Urinary bladder (tissue), 4 donors: ENCODE data around the gene STT3B. TPM values are rescaled to one million over a fixed set of nuclear protein-coding genes. Genes with fewer than 3 reads are reported as not detected.

Experiments
- DNase-seq: peaks from one replicate; pipeline ENCODE4 v3.0.0-alpha.2; 2015; ENCODE audit errors: extremely low spot score
- H3K27ac ChIP-seq: one replicate; pipeline ENCODE4 v1.5.1; 2013; ENCODE audit warnings: low read depth, mild to moderate bottlenecking, moderate library complexity
- H3K36me3 ChIP-seq: one replicate; pipeline ENCODE4 v1.6.1; 2013; ENCODE audit warnings: mild to moderate bottlenecking, moderate library complexity; ENCODE audit not compliant: insufficient read depth
- H3K4me1 ChIP-seq: one replicate; pipeline ENCODE4 v1.6.1; 2013; ENCODE audit warnings: mild to moderate bottlenecking, moderate library complexity; ENCODE audit not compliant: insufficient read depth
- H3K4me3 ChIP-seq: one replicate; pipeline ENCODE4 v1.5.1; 2013; ENCODE audit warnings: low read depth, low read length
- WGBS: extraction: QIAGEN DNeasy Blood & Tissue Kit; methylation state at CpG from one replicate; pipeline ENCODE4 v1.1.7; 2013; 5-methylcytosine and 5-hydroxymethylcytosine counted together
- polyA plus RNA-seq: library from polyadenylated mRNA; stranded (reverse); fragments of 200-250 nt; gene quantifications from one replicate; pipeline ENCODE4 v1.2.3, GENCODE V29; 2013
- total RNA-seq: library from RNA; depleted of rRNA; stranded (reverse); fragments of >200 nt; gene quantifications from one replicate; pipeline ENCODE4 v1.2.3, GENCODE V29; 2014
- donor health status: healthy with polysubstance abuse.
- donor health status: healthy.

STT3B gene
- total and polyA plus RNA-seq, 2 donors: 57.2 to 220 TPM

DNA sequence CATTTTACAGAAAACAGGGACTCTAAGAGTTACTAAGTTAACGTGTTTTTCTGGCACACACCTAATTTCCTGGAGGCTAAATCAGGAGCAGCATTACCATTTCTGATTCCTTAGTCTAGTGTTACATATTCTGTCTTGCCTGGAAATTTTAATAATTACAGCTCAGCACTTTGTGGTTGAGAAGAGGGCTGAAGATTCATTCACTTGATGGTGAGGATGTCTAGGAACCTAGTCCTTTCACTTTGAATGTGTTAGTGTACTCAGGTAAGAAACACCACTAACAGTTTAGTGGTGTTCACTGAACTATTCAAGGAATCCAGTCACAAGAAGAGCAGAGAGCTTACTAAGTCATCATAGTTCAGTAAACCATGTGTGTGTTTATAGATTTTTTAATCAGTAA lies 102.8 kb downstream of the STT3B start:
- H3K27ac ChIP-seq: no peak overlapping the region
- H3K4me1 ChIP-seq: no peaks in the 10 kb centered on the region
- DNase-seq: no peak
- WGBS: 29% methylated on average over 1 of the region's 1 CpG
- H3K4me3 ChIP-seq: no peak overlapping the region
- peaks cover 5% of the 10 kb centered on the region for H3K36me3 ChIP-seq

DNA sequence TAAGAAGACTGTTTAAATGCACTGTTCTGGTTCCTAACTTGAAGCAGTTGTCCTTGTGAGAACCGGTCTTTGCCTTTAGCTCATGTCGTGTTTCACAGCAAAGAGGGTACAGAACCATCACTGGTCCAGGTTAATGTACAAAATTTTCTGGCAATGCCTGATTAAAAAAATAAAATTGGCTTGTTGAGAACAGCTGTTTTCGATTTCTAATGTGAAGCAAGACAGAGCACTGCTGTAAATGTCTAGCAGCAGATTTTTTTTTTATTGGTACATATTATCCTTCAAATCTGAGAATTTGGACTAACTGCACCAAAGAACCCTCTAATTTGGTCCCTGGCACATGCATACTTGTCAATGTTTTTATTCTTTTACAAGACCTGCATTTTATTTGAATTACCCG lies 103.3 kb downstream of the STT3B start:
- H3K36me3 ChIP-seq: peaks cover 5% of the 10 kb centered on the region
- WGBS: 46% methylated on average over 4 of the region's 4 CpGs
- no peak overlapping the region for H3K27ac ChIP-seq
- no peaks in the 10 kb centered on the region for H3K4me1 ChIP-seq
- H3K4me3 ChIP-seq: no peak overlapping the region
- no peak for DNase-seq

DNA sequence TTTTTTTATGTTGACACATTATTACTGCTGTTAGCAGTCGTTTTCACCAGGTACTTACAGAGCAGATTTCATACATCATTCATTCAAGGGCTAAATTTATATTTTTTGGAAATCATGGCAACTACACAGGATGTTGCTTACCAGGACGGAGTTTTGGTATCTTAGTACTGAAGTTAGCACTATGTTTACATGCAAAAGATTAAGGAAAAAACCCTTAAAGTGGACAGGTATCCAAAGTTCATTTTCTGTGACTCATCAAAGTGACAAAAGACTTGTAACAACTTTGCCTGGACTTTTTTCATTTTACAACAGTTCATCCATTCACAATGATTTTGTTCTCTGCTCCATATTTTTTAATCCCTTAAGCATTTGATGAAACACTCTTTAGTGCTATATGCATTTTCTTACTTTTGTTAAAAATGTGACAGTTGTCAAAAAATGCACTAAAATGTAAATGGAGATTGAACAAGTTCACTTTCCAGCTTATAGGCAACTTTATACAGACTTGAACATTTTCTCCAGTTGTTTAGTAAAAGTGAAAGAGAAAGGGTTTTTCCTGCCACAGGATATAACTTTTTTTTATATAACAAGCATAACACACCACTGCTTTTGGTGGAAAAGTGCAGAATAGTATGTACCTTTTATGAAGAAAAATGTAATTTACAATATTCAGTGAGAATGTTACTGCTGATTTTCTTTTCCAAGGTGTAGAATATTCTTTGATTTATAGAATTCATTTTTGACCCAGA lies 104.1 kb downstream of the STT3B start:
- Histone ChIP-seq H3K4me3 (no peak overlapping the region), H3K36me3 (peaks cover 4% of the 10 kb centered on the region), H3K4me1 (no peaks in the 10 kb centered on the region), H3K27ac (no peak overlapping the region)
- WGBS: 32% methylated on average over 2 of the region's 2 CpGs
- DNase-seq: no peak

DNA sequence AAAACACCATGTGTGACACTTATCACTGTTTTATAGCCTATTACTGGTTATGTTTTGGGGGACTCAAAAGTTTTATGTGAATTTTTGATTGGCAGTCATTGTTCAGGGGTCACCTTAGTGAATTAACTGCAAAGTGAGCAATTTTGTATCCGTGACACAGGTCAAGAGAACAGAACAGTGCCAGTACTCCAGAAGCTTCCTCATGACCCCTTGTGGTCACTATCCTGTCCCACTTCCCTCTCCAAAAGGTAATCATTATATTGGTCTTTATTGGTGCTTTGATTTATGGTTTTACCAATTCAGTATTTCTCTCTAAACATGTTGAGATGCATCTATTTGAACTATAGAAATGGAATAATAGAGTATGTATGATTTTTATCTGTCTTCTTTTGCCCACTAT lies 107.1 kb downstream of the STT3B start:
- H3K36me3 ChIP-seq: peaks cover 2% of the 10 kb centered on the region
- no peaks in the 10 kb centered on the region for H3K4me1 ChIP-seq
- no peak overlapping the region for H3K4me3 ChIP-seq
- no peak for DNase-seq
- no peak overlapping the region for H3K27ac ChIP-seq
- WGBS: 96% methylated on average over 1 of the region's 1 CpG

DNA sequence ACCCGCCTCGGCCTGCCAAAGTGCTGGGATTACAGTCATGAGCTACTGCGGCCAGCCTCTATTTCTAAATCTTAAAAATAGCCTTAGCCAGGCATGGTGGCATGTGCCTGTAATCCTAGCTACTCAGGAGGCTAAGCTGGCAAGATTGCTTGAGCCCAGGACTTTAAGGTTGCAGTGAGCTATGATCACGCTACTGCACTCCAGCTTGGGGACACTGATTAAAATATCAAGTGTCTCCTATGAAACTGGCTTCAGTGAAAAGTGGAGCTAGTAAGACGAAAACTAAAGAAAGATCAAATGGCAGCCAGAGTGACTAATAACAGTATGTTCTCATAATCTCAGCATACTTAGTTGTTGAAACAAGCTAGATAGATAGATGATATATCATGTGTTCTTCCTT lies 112.5 kb downstream of the STT3B start:
- Histone ChIP-seq H3K27ac (no peak overlapping the region), H3K4me3 (no peak overlapping the region), H3K36me3 (peaks cover 3% of the 10 kb centered on the region), H3K4me1 (no peaks in the 10 kb centered on the region)
- WGBS: 74% methylated on average over 5 of the region's 5 CpGs
- no peak for DNase-seq

DNA sequence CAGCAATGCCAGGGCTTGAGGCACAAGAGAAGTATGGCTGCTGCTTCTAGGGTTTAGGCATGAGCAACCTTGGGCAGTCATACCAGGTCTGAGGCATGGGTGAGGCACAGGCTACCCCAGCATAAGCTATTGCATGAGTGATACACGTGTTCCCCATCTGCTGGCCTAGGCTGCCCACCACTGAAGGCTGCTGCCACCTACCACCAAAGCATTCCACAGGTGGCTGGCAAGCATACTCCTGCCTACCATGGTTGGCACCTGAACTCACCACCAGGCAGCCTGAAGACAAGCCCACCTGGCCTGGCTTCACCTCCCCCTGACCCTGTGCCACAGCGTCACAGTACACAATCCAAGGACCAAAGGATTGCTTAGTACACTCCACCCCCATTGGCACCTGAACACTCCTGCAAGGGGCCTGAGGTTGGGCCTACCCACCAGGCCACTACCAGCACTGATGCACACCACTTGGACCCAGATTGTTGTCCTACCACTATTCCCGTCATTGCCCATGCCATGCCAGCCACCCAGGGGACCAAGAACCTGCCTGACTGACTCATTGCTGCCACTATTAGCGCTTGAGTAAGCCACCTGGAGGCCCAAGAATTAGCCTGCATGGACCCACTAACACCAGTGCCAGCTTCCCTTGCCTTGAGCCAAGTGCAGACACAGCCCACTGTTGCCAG lies 115.7 kb downstream of the STT3B start:
- no peak overlapping the region for H3K27ac ChIP-seq
- peaks cover 3% of the 10 kb centered on the region for H3K36me3 ChIP-seq
- H3K4me1 ChIP-seq: no peaks in the 10 kb centered on the region
- 99% methylated on average over 4 of the region's 4 CpGs for WGBS
- H3K4me3 ChIP-seq: no peak overlapping the region
- DNase-seq: no peak

DNA sequence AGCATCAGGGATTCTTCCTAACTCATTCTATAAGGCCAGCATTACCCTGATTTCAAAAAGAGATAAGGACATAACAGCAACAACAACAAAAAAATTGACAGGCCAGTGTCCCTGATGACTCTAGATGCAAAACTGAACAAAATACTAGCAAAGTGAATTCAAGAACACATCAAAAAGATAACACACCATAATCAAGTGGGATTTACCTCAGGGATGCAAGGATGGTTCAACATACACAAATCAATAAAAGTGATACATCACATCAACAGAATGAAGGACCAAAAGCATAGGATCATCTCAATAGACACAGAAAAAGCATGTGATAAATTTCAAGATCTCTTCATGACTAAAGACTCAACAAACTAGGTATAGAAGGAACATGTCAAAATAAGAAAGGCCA lies 119.6 kb downstream of the STT3B start:
- peaks cover 3% of the 10 kb centered on the region for H3K36me3 ChIP-seq
- H3K27ac ChIP-seq: no peak overlapping the region
- DNase-seq: no peak
- H3K4me1 ChIP-seq: no peaks in the 10 kb centered on the region
- no peak overlapping the region for H3K4me3 ChIP-seq

DNA sequence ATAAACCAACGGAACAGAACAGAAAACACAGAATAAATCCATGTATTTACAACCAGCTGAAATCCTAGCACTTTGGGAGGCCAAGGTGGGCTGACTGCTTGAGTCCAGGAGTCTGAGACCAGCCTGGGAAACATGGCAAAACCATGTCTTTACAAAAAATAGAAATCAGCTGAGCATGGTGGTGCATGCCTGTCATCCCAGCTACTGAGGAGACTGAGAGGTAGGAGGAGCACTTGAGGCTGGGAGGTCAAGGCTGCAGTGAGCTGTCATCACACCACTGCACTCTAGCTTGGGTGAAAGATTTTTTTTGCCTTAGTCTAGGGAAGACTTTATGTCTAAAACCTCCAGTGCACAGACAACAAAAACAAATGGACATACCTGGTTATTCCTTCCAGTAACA lies 120.7 kb downstream of the STT3B start:
- WGBS: 85% methylated on average over 1 of the region's 1 CpG
- H3K4me1 ChIP-seq: no peaks in the 10 kb centered on the region
- H3K4me3 ChIP-seq: no peak overlapping the region
- no peak overlapping the region for H3K27ac ChIP-seq
- no peak for DNase-seq
- peaks cover 2% of the 10 kb centered on the region for H3K36me3 ChIP-seq

DNA sequence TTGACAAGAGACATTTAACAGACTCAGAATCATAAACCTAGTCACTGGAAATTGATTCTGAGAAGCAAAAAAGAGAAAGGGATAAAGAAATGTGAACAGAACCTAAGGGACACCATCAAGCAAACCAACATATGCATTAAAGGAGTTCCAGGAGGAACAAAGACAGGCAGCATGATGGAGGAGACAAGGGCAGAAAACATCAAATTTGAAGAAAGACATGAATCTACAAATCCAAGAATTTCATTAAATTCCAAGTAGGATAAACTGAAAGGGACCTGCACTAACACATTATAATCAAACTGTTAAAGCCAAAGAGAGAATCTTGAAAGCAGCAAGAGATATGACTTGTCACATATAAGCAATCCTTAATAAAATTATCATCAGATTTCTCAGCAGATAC lies 122.3 kb downstream of the STT3B start:
- DNase-seq: no peak
- Histone ChIP-seq H3K27ac (no peak overlapping the region), H3K4me3 (no peak overlapping the region), H3K36me3 (no peaks in the 10 kb centered on the region), H3K4me1 (no peaks in the 10 kb centered on the region)

DNA sequence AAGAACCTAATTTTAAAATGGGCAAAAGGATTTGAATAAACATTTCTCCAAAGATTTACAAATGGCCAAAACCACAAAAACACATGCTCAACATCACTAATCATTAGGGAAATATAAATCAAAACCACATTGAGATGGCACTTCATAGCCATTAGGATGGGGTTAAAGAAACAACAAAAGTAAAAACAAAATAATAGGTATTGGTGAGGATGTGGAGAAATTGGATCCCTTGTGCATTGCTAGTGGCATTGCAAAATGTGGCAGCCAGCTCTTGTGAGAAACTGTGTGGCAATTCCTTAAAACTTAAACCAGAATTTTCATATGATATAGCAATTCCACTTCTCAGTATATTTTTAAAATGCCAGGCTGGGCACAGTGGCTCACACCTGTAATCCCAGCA lies 126.5 kb downstream of the STT3B start:
- H3K4me1 ChIP-seq: no peaks in the 10 kb centered on the region
- no peak overlapping the region for H3K4me3 ChIP-seq
- H3K36me3 ChIP-seq: no peaks in the 10 kb centered on the region
- no peak for DNase-seq
- H3K27ac ChIP-seq: no peak overlapping the region

DNA sequence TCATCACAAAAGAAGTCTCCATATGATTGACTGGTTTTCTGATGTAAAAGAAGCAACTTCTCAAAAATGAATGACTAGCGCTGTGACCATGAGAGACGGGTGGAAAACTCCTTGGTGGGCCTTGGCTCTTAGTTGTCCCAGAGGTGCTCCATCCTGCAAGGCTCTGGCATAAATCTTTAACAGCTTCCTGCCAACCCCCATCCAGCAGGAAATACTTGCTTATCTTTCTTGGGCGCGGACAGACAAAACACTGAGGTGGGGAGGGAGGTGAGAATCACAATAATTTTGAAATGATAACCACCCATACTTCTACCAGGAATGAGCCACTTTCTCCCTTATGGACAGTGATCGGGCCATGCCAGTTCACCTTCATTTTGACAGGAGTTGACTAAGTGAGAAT lies 128.6 kb downstream of the STT3B start:
- no peak for DNase-seq
- 55% methylated on average over 5 of the region's 5 CpGs for WGBS
- Histone ChIP-seq H3K4me1 (no peaks in the 10 kb centered on the region), H3K4me3 (no peak overlapping the region), H3K27ac (no peak overlapping the region), H3K36me3 (no peaks in the 10 kb centered on the region)

DNA sequence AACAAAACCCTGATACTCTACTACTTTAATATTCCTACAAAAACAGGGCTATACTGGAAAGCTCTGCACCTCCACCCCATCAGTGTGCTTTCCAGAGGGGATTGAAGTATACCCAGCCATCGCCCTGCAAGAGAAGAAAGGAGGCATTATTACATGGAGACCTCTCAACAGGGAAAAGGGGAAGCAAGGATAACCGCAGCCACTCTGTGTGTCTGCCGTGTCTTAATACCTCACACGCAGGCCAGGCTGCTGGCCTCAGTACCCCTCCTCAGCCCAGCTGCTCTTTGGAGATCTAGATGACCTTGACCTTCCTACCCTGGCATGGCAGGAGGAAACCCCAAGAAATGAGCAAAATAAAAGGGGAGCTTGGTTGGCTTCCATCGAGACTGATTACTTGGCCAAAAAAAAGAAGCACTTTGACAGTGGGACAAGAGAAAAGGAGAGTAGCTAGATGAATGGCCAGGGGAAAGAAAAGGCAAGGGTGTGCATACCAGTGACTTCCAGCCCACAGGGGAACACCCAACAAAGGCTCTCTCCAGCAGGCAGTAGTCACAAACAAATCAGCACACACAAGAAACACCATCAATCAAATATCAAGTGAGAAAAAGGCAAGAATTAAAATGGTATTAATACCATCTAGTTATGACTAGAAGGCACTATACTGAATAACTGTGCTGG lies 129.4 kb downstream of the STT3B start:
- no peaks in the 10 kb centered on the region for H3K4me1 ChIP-seq
- DNase-seq: no peak
- H3K36me3 ChIP-seq: no peaks in the 10 kb centered on the region
- no peak overlapping the region for H3K4me3 ChIP-seq
- WGBS: 88% methylated on average over 5 of the region's 5 CpGs
- H3K27ac ChIP-seq: no peak overlapping the region

DNA sequence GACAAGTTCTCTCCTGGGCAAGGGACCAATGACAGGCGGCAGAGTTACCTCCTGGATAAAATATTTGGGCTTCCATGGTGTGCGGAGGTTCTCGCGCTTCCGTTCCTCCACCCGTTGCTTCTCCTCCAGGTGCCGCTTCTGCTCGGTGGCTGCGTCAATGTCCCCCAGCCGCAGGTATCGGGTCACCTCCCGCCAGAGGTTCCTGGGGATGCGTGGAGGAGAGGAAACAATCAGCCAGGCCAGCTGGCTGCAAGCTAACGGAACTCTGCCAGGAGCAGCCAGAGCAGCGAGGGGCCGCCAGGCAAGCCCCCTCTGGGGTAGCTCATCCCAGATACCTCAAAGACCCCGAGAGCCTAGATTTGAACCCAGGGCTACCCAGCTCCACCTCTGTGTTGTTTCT lies 131.3 kb downstream of the STT3B start:
- Histone ChIP-seq H3K27ac (no peak overlapping the region), H3K4me3 (no peak overlapping the region), H3K4me1 (no peaks in the 10 kb centered on the region), H3K36me3 (no peaks in the 10 kb centered on the region)
- no peak for DNase-seq
- WGBS: 97% methylated on average over 17 of the region's 17 CpGs

DNA sequence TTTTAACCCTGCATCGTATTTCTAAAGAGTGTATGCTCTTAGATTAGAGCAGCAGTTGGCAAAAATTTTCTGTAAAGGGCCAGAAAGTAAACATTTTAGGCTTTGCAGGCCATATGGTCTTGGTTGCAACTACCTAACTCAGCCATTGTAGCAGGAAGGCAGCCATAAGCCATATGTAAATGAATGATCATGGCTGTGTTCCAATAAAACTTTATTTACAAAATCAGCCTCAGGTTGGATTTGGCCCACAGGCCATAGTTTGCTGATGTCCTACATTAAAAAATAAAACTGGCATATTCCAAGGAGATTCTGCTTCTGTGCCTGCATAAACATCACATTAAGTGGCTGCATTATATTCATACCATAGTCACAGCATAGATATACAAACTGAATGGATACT lies 134.9 kb downstream of the STT3B start:
- Histone ChIP-seq H3K4me3 (no peak overlapping the region), H3K27ac (no peak overlapping the region), H3K4me1 (no peaks in the 10 kb centered on the region), H3K36me3 (no peaks in the 10 kb centered on the region)
- WGBS: 74% methylated on average over 1 of the region's 1 CpG
- no peak for DNase-seq
